NCI-H187 treated with DMSO at 0.1 percent for 48 hours (cell line): Measurements from ENCODE around the gene AXIN1.
A peak's percentile ranks its signal among the peaks of the same experiment; 100 is the strongest.
"Not testable (repeated sequence)": the region's sequence is repeated elsewhere in the genome, so short reads cannot be mapped to it uniquely, and the experiment has no call there.

ENCODE experiments used
- DNase-seq: peaks from one replicate; lab custom pipeline; 2025; lab: John Stamatoyannopoulos, UW

AXIN1 gene

DNA sequence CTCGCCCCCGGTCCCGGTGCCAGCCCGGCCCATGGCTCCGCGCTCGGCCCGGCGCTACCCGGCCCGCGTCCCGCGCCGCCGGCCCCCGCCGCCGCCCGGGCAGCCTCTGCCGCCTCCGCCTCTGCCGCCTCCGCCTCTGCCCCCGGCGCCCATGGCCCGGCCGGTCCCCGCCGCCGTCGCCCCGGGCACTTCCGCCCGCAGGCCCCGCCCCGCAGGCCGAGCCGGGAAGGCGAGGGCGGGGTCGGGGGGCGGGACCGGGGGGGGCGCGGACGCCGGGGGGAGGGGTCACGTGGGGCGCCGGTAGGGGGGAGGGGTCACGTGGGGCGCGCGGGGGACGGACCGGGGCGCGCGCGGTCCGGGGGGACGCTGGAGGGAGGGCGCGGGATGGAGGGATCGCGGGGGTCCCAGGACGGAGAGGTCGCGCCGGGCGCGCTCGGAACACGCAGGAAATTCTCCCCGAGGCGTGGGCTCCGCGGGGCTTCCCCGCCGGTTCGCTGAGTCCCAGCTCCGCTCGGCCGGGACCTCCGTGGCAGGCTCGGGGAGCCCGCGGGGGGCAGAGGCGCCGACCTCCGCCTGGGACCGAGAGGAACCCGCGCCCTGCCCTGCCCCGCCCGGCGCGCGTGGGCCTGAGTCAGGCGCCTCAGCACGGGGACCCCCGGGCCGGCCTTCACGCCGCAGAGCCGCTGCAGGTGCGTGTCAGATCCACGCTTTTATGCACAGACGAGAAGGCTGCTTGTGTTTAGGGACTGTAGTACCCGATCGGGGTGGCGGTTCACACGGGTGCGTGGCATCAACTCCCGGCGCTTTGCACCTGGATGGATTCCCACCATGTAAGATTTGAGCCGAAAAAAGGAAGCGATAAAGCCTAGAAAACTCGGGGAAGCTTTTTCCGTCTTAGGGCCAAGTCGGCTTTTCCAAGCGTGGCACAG lies 29.5 kb upstream of the AXIN1 start, which contains the start of gene PGAP6:
TSS of gene PGAP6 (minus strand) at position 190 of the 929 bp plus-strand sequence. CDS start at position 33, 157 bp downstream.
- no peak for DNase-seq

DNA sequence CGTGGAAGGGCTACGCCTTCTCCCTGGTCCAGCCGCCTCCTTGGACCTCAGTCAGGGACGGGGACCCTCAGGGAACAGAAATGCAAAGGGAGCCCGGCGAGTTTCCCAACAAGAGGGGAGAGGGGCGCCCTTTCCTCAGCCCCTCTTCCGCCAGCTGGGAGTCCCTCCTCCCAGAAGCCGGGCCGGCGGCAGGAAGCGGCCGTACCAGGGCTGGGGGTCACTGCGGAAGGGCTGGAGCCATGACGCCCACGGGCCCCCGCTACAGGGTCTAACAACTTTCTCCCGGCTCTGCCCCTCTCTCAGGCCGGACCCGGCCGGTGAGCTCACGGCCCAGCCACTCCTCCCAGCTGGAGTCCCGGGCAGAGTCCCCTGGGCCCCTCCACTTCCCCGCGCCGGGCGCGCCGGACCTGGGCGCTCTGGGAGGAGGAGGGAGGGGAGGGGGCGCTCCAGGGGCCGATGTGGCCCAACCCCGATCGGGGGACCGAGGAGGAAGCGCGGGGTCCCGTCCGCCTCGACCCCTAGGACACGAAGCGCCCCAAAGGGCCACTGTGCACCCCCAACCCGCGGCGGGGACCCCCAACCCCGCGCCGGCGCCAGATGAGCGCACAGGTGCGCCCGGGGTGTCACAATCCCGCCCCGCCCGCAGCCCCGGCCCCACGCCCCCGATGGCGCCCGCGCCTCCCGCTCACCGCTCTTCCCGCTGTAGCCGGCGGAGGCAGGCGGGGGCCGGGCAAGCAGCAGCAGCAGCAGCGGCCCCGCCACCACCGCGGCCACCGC lies 28.7 kb upstream of the AXIN1 start:
- no peak for DNase-seq

DNA sequence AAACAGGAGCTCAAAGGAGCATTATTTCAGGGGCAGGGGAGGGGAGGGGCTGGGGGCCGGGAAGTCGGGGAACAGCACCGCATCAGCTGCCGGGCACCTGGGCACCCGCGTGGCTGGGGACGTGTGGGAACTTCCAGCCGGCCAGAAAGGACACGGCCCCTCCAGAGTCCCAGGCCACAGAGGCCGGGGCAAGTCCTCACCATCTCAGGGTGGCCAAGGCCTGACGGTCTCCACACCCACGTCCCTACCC lies 28.2 kb upstream of the AXIN1 start:
- no peak for DNase-seq

DNA sequence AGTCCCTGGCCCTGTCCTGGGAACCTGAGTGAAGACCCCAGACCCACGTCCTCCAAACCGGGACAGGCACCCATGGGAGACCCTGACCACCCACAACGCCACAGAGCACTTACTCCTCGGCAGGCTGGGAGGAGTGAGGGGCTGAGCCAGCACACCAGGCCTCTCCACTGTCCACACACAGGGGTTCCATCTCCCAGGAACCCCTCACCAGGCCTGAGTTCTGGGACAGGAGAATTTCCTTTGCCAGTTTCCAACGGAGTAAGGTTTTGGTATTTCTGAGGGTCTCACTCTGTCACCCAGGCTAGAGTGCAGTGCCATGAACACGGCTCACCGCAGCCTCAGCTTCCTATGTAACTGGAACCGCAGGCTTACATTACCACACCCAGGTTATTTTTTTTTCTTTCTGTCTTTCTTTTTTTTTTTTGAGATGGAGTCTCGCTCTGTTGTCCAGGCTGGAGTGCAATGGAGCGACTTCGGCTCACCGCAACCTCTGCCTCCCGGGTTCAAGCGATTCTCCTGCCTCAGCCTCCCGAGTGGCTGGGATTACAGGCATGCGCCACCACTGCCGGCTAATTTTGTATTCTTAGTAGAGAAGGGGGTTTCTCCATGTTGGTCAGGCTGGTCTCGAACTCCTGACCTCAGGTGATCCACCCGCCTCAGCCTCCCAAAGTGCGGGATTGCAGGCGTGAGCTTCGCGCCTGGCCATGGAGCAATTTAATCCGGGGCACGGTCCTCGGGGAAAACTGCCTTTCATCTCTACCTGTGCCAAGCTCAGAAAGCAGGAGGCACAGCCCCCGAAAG lies 27.6 kb upstream of the AXIN1 start:
- no peak for DNase-seq

DNA sequence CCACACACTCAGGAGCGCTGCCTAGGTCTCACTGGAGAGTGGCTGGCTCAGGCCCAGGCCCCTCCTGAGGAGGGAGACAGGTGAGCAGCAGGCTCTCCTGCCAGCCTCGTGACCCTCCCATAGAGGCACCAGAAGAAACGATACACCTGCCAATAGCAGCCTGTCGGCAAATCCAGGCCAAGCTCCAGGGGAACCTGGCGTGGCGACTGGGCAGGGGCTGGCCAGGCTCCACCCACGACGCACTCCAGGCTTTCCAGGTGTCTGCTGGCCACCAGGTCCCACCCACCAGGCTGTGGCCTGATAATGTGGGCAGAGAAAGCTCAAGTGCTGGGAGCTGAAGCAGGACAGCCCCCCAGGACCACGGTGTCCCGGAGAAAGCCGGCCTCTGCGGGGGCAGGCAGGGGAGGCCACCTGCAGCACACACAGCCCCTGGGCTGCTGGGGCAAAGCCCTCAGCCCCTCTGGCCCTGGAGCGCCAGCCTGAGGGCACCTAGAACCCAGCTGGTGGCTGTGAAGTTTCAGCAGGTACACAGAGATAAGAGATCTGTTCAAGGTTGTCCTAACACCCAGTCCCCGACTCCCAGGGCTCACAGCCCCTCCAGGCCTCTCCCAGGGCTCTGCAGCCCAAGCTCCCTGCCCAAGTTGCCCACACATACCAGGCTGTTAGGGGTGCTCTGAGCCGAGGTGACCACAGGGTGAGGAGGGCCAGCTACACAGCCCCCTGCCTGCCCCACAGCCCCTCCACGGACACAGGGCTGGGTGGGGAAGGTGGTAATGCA lies 26.8 kb upstream of the AXIN1 start:
- peak; percentile 95 for DNase-seq

DNA sequence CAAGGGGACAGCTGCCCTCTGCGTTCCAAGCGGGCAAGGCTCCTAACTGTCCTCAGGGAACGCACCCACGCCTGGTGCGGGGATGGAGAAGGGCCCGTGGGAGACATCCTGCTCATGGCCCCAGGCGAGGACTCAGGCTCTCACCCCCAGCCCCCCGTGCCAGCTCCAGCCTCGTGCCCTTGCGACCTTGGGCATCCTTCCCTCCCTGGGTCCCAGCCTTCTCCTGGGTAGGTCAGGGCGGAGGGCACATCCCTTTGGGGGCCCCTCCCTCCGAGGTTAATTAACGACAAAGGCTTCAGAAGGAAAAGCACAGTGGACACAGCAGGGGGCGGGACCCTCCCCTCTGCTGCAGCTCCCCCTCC lies 26.3 kb upstream of the AXIN1 start:
- DNase-seq: no peak

DNA sequence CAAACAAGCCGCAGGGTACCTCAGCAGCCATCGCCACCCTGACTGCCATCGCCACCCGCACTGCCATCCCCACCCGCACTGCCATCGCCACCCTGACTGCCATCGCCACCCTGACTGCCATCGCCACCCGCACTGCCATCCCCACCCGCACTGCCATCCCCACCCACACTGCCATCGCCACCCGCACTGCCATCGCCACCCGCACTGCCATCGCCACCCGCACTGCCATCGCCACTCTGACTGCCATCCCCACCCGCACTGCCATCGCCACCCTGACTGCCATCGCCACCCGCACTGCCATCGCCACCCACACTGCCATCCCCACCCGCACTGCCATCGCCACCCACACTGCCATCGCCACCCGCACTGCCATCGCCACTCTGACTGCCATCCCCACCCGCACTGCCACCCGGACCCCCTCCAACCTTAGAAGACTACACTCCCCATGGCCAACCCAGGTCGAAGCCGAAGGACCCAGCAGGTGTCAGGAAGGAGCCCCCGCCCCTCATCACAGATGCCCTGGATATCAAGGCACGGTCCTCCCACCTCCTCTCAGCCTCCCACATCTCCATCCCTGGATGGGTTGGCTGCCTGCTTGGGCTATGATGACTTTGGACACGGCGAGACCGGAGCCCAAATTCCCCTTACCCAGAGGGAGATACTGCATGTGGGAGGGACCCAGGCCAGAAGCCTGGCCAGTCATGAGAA lies 25.7 kb upstream of the AXIN1 start:
- DNase-seq: not testable (repeated sequence)

DNA sequence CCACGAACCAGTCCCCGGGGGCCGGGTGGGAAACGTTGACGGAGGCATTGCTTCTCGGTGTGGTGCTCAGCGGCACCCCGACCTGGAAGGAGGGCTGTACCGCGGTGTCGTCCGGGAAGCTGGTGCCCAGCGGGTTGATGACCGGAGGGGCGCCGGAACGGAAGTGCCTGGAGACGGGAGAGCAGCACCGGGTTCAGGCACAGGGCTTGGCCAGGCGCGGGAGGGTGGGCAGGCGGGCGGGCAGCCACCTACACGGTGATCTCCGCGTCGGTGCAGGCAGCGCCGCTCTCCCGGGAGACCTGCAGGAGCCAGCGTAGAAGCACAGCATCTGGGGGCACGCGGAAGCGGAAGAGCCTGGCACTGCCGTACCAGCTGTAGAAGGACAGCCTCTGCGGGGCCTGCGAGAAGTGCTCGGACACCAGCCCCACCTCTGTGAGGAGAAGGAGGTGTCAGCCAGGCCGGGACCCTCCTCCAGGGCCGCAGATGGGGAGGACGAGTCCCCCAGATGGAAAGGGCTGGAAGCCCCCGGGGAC lies 25.0 kb upstream of the AXIN1 start:
- DNase-seq: no peak

DNA sequence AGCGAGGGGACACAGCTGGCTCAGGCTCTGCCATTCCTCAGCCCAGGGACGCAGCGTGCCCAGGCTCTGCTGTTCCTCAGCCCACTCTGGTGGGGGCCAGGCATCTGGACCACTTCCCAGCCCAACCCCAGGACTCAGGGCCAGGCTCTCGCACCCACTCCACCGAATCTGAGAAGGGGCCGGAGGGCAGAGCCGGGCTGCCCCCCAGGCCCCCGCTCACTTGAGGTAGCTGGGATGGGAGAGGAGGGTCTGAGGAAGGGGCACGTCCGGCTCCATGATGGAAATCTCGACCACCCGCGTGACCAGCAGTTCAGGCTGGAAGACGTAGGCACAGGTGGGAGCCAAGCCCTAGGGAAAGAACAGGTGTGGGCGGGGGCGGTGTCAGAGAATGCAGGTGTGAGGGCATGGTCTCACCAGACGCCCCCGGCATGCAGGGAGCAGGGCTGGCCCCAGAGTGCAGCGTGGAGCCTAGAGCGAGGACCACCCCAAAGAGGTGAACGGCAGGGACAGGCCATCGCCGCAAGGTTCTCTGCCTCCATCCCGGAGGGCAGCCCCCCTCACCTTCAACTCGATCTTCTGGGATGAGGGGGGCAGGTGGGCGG lies 24.4 kb upstream of the AXIN1 start:
- no peak for DNase-seq

DNA sequence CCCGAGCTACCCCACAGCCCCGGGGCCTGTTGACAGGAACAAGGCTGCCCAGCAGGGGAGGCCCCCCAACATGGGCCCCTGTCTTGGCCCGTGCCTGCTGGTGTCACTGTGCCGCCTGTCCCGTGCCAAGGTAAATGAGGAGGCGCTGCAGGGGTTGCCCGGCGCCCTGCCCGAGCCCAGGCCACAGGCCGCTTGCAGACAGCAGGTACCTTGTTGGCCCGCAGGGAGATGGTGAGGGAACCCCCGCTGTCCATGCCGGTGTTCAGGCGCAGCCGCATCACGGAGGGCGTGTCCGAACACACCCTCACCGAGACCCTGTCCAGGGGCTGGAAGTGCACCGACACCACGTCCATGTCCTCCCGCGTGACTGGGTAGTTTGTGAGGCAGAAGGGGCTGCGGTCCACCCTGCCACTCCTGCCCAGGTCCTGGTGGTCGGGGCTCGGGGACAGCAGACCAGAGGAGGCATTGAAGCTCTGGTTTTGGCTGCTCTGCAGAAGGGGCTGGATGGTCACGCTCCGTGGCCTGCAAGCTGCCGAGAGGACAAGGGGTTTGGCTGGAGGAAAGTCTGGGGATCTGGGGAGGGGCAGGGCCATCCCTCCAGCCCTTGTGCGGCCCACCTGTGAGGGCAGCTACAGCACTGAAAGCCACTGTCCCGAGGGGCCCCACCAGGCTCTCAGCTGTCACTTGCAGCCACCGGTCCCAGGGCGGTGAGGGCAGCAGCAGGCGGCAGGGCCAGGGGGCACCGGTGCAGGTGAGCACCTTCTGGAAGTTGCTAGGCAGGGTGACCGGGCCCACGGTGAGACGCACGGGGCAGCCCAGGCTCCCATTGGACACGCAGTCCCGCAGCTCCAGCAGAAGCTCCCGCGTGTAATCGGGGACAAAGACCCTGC lies 23.6 kb upstream of the AXIN1 start:
- no peak for DNase-seq

DNA sequence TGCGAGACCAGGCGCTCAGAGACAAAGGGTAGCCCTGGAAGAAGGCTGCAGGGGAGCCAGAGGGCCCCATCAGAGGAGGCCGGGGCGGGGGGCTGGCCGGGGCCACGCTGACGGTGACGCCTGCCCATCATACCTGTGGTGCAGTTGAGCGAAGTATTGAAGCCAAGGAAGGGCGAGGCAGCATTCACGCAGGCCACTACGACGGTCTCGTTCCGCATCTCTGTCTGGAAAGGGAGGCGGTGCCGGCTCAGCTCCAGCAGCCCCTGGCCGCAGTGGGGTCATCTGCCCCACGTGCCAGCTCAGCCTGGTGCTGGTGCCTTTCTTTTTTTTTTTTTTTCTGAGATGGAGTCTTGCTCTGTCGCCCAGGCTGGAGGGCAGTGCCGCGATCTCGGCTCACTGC lies 22.7 kb upstream of the AXIN1 start:
- DNase-seq: no peak

DNA sequence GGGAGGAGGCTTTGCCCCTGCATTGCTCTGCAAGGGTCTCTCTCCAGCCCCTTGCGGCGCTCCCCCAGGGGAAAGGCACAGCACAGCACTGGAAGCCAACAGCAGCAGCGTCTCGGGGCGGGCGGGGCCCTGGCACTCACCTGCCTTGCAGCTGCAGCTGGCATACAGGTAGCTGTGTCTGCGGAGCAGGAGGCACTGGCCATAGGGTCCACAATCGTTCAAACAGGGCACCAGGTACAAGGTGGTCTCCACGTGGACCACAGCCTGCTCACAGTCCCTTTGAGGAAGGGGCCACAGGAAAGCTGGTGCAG lies 22.0 kb upstream of the AXIN1 start:
- DNase-seq: no peak

DNA sequence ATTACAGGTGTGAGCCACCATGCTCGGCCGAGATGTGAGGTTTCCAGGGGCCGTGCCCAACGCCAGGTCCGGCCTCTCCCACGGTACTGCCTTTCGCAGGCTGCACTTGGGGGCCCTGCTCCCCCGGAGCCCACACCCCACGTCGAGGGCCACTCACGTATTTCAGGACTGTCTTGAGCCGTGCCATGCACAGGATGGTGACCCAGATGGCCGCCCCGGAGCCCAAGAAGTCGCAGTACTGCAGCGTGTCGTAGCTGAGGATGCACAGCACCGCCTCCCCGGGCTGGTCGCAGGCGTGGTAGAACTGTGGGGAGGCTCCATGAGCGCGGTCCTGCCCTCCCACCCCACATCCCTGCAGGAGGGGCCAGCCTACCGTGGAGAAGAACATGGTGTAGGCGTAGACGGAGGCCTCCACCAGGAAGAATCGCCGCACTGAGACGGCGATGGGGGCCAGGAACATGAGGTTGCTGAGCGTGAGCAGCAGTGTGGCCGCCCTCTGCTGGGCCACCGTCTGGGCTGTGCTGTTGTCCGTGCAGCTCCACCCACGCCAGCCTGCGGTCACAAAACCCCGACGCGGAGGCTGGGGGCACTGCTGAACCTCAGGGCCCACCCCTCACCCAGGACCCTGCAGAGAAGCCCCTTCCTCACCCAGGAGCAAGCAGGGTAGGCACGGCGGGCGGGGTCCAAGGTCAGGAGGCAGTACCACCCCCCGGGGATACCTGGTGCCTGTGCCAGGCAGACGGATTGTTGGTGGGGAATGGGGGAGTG lies 21.5 kb upstream of the AXIN1 start:
- no peak for DNase-seq

DNA sequence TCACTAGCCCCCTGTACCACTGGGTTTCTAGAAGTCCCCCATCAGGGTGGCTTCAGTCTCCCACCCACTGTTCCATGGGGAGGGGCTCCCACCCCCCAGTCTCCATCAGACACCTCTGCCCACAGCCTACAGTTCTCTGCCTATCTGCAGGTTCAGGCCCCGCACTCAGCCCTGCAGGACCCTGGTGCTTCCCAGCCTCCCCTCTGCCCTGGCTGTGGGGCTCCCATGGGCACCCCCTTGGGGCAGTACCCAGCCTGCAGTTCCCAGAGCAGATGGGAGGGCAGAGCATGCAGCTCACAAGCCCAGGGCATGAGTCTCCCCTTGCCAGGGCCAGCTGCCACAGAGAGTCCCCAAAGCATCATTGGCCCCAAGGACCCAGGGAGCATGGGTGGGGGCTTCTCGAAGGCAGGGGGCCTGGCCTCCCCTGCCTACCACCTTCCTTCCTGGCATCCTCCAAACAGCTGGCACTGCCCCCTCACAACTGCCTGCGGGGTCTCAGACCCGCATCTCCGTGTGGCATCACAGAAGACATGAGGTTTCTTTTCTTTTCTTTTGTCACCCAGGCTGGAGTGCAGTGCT lies 20.6 kb upstream of the AXIN1 start:
- no peak for DNase-seq

DNA sequence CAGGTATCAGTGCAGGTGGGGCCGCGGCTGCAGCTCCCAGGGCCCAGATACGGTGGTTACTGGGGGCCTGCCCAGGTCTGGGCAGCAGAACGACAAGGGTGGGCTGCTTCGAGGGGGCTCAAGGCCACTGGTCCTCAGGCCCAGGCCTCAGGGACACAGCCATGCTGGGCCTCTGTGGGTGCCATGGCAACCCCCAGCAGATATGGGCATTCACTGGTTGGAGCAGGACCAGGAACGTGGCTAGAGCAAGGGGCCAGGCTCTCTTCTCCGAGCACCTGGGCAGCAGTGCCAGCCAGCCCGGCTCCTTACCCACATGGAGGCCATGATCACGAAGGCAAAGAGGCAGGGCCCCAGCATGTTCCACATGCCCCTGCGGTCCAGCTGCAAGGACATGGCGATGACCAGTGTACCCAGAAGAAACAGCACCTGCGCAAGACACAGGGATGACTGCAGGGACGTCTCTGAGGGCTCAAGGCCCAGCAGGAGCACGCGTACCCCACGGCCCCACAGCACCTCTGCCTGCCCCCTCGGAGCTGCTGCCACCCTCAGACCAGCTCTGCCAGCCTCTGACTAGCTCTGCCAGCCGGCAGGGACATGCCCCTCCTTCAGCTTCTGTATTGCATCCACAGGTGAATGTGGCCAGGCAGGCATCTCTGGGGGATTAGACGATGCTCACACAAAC lies 19.9 kb upstream of the AXIN1 start:
- no peak for DNase-seq

DNA sequence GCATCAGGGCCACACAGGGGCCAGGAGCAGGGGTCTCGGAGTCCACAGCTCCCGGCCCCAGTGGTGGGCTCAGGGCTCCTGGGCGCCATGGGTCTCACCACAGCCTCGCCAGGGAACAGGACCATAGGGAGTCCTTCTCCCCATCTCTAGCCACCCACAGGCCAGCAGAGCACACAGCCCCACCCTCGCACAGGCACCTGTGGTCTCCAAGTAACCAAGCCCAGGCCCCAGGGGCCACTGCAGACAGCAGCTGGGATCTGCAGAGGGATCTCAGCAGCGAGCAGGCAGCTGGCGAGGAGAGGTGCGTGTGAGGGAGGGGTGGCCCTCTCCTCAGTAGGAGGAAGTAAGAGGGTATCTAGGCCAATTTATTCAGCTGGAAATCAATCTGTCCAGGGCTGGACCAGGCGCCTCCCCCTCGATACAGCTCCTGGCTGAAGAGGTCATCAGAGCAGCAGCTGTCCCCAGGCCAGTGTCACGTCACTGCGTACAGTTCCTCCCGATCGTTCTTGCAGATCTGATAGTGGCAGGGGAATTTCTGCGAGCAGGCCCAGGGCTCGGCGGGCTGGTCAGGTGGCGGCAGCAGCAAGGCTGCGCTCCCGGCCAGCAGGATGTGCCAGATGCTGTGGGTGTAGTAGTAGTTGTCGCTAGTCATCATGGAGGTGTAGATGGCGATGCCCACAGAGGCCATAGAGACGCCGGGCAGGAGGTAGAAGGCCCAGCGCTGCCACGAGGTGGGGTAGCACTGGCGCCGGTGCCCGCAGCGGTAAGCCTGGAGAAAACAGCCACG lies 19.2 kb upstream of the AXIN1 start:
- peak; percentile 88 for DNase-seq

DNA sequence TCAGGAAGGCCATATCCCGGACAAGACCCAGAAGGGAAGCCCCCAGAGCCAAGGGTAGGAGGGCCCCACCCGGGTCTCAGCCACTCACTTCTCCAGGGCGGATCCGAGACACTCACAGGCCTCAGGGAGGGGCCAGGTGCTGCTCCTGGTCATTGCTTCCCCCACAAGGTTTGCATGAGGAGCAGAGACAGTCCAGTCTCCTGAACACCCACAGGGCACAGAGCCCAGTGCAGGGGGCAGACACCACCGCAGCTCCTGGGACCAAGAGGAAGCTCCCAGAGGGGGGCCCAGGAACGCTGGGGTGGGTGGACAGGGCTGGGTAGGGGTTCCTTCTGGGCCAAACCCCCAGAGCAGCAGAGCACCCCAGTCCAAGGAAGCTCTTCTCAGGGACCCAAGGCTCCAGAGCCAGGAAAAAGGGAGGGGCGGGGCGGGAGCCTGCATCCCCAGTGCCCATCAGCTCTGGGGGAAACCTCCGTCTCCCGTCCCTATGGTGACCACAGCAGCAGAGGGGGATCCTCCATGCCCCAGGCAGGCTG lies 18.5 kb upstream of the AXIN1 start:
- no peak for DNase-seq
